GM12872 (cell line): ENCODE measurements around the gene NTHL1.

ENCODE experiments used
- TF ChIP-seq, protein P1 (sequence below): IDR thresholded peaks from 3 replicates; pipeline ENCODE4 v1.5.1; 2011; ENCODE audit warnings: low read depth, mild to moderate bottlenecking, low read length, moderate library complexity; ENCODE audit not compliant: insufficient read depth

Gene NTHL1

DNA sequence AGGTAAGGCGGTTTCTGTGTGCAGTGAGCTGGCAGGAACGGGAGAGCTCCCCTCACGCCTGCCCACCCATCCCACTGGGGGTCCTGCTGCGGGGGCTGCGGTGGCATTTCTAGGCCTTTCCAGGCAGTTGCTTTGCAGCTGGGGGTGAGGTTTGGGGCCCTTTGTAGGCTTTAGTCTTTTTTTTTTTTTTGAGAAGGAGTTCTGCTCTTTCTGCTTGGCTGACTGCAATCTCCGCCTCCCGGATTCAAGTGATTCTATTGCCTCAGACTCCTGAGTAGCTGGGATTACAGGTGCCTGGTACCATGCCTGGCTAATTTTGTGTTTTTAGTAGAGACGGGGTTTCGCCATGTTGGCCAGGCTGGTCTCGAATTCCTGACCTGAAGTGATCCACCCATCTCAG is 11.2 kb upstream of the NTHL1 start:
- TF ChIP-seq, protein P1, sequence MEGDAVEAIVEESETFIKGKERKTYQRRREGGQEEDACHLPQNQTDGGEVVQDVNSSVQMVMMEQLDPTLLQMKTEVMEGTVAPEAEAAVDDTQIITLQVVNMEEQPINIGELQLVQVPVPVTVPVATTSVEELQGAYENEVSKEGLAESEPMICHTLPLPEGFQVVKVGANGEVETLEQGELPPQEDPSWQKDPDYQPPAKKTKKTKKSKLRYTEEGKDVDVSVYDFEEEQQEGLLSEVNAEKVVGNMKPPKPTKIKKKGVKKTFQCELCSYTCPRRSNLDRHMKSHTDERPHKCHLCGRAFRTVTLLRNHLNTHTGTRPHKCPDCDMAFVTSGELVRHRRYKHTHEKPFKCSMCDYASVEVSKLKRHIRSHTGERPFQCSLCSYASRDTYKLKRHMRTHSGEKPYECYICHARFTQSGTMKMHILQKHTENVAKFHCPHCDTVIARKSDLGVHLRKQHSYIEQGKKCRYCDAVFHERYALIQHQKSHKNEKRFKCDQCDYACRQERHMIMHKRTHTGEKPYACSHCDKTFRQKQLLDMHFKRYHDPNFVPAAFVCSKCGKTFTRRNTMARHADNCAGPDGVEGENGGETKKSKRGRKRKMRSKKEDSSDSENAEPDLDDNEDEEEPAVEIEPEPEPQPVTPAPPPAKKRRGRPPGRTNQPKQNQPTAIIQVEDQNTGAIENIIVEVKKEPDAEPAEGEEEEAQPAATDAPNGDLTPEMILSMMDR: no peak

- TF ChIP-seq, protein P1: no peak
Observed at GRCh38 chr16:2058420-2058819, 10.8 kb upstream of the NTHL1 start.

DNA sequence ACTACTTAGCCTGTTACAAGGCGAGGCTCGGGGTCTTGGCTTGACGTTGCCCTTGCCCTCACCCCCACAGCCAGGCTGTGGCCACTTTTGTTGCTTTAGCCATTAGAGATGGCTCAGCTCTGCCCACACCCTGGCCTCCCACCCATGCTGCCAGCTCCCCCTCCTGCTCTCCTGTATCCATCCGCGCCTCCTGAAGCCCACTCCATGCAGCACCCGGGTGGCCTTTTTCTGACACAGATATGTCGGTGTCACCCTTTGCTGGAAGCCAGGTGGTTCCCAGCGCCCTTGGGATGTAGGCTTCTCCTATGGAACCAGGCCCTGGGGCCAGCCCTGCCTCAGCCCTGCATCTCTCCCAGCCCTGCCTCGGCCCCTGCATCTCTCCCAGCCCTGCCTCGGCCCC is 9.8 kb upstream of the NTHL1 start:
- TF ChIP-seq, protein P1: no peak

- TF ChIP-seq, protein P1: peak; percentile 37; the same call in 1 of the 3 replicates
Observed at GRCh38 chr16:2056681-2057407, 9.2 kb upstream of the NTHL1 start.

GRCh38 chr16:2056077-2056476 is 8.4 kb upstream of the NTHL1 start:
- TF ChIP-seq, protein P1: no peak

DNA sequence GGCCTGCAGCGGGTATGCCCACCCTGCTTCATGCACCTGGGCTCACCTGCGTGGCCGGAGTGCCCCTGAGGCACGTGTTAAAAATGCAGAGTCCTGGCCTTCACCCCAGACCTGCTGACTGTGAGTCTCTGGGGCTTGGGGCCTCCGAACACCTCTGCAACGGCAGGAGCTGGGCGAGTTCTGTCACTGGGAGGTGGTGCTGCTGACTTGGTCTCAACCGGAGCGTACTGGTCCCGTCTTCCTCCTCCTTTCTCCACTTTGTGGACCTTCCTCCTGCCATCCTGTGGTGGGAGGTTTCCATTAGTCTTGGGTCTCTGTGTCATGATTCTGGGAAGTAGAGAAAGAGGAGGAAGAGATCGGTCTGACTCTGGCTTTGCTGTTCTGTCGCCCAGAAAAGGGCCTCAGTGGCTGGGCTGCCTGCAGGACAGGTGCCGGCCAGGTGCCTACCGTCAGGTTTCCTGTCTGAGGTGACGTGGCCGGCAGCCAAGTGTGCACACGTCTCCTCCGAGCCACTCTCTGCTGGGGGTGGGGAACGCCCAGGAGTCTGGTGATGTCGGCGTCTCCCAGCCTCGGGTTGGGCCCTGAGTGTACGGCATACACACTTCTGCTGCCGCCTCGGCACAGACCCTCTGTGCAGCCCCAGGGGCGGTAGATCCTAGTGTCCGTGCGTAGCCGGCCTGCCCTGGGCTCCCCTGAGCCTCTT is 7.1 kb upstream of the NTHL1 start:
- TF ChIP-seq, protein P1: no peak

DNA sequence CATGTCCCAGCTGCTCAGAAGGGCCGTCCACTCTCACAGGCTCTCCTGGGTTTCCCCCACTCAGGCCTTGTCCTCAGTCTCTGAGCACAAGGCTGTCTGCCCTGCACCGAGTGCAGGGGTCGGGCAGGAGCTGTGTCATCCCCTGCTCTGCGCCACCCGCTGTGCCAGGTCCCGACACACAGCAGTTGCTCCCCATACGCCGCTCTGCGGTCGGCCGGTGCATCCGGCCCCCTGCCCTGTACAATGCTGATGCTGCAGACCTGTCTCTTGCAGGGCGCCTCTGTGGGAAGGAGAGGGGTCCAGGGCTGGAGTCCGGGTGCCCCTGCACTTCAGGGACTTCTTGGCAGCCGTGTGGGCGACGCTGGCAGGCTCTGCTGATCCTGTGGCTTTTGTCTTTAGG is 6.3 kb upstream of the NTHL1 start:
- TF ChIP-seq, protein P1: no peak
